GM19035 (cell line): ENCODE results near the gene BRMS1.
"Not testable (repeated sequence)": the region's sequence is repeated elsewhere in the genome, so short reads cannot be mapped to it uniquely, and the experiment has no call there.

Source experiments
- ATAC-seq: cut with Tn5 transposase; IDR thresholded peaks from one replicate; pipeline ENCODE4 v1.9.1; 2021; ENCODE audit not compliant: unreplicated experiment

BRMS1 gene

DNA sequence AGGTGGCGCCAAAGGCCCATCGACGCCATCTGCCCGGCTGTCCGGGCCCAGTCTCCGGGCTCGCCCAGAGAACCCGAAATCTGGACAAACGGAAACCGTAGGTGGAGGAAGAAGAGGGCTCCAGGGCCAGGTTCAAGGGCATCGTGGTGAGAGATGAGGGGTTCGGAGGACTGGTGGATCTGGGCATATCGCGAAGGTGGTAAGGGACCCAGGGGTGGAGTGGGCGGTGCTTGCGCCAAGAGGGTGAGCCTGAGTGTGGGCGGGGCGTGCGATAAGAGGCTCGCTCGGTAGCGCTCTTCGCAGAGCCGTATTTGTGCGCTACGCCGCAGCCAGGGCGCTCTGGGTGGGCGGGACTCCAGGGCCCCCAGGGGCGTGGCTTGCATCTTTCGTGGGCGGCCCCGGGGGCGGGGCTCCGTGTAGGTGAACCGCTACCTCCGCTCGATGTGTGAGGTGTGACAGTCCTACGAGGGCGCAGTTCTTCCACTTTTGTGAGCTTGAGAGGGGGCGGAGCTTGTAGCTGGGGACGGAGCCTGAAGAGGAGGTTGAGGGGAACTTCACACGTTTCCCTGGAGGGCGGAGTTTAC, 32.8 kb downstream of the BRMS1 start:
- peak; percentile 69 for ATAC-seq

- no peak for ATAC-seq
Observed at GRCh38 chr11:66311470-66311964, 33.4 kb downstream of the BRMS1 start.

DNA sequence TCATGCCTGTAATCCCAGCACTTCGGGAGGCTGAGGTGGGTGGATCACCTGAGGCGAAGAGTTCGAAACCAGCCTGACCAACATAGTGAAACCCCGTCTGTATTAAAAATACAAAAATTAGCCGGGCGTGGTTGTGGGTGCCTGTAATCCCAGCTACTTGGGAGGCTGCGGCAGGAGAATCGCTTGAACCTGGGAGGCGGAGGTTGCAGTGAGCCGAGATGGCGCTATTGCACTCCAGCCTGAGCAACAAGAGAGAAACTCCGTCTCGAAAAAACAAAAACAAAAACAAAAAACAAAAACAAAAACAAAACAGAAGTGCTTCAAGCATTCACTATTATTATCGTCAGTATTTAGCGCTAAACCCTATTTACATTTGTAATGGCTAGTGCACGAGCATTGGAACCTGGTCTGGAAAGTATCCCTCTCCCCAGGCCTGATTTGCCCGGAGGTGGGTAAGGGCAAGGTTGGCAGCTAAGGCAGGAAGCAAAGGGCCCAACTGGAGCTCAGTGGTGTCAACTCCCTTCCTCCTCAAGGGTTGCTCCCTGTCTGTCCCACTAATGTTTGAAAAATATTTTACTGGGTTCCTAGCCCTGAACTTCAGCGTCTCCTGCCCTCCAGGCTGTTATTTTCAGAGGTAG, 34.0 kb downstream of the BRMS1 start:
- ATAC-seq = not testable (repeated sequence)

DNA sequence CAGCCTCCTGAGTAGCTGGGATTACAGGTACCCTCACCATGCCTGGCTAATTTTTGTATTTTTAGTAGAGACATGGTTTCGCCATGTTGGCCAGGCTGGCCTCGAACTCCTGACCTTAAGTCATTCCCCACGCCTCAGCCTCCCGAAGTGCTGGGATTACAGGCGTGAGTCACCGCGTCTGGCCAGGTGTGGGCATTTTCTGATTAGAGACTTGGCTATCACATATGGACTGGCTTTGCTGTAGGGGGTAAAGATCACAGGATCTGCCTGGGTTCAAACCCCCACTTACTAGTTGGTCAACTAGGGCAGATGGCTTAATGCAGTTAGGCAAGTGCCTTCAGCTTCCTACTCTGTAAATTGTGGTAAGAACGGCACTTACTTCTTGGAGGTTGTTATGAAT, 34.6 kb downstream of the BRMS1 start:
- ATAC-seq = no peak

GRCh38 chr11:66309475-66309874, 35.4 kb downstream of the BRMS1 start:
- ATAC-seq = no peak

GRCh38 chr11:66302656-66303055, 42.2 kb downstream of the BRMS1 start:
- no peak for ATAC-seq

- ATAC-seq = no peak
Observed at GRCh38 chr11:66299186-66299585, 45.7 kb downstream of the BRMS1 start.

DNA sequence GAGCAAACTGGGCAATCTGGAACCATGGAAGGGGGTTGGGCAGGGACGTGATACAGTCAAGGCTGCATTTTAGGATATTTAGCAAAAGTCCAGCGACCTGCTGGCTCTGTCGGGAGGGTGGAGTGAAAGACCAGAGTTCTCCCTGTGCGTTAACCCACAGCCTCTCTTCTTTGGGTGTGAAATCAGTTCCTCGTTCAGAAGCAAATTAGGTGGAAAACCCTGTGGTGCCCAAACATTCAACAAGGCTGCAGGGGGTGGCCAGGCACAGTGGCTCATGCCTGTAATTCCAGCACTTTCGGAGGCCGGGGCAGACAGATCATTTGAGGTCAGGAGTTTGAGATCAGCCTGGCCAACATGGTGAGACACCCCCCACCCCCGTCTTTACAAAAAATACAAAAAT, 47.3 kb downstream of the BRMS1 start:
- no peak for ATAC-seq

GRCh38 chr11:66294626-66295620, 50.0 kb downstream of the BRMS1 start:
- no peak for ATAC-seq

DNA sequence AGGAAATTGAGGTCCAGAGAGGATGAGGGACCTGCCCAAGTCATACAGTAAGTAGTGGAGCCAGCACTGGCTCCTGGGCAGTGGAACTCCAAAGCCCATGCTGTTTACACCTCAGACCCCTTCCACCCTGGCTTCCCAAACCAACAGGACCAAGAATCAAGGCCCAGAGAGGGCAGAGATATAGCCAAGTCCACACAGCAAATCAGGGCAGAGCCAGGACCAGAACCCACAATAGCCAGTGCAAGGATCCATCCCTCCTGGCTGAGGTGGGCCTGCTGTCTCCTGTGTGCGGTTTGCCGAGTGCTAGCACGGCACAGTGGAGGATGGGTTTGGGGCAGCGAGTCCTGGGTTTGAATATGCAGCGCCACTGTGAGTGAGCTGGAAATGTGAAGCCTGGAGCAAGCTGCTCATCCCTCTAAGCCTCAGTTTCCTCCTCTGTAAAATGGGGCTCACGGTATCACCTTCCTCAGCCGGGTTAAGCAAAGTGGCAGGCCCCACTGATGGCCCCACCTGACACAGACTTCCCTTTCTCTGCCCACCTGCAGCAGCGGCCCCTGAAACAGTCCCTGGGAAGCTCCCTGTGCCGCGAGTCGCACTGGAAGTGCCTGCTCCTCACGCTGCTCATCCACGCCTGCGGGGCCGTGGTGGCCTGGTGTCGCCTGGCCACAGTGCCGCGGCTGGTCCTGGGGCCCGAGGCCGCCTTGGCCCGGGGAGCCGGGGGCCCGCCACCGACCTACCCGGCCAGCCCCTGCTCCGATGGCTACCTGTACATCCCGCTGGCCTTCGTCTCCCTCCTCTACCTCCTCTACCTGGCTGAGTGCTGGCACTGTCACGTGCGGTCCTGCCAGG, 50.9 kb downstream of the BRMS1 start:
- ATAC-seq = no peak

DNA sequence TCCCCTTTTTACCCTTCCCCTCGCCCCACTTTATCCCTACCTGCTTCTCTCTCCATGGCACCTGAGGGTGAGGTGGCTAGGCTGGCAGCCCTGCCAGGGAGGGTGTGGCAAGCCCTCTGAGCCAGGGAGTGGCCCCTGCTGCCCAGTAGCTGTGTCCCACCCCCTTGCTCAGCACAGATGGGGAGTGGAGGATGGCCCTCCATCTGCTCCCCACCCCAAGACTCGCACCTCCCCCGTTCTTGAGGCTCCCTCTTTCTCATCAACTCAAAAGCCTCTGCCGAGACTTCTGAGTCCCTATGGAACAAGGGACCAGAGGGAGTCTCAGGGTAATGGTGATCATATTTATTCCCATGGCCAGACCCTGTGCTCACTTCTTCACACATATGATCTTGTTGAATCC, 51.6 kb downstream of the BRMS1 start:
- ATAC-seq = no peak

- ATAC-seq = no peak
Observed at GRCh38 chr11:66292543-66293332, 52.2 kb downstream of the BRMS1 start.

DNA sequence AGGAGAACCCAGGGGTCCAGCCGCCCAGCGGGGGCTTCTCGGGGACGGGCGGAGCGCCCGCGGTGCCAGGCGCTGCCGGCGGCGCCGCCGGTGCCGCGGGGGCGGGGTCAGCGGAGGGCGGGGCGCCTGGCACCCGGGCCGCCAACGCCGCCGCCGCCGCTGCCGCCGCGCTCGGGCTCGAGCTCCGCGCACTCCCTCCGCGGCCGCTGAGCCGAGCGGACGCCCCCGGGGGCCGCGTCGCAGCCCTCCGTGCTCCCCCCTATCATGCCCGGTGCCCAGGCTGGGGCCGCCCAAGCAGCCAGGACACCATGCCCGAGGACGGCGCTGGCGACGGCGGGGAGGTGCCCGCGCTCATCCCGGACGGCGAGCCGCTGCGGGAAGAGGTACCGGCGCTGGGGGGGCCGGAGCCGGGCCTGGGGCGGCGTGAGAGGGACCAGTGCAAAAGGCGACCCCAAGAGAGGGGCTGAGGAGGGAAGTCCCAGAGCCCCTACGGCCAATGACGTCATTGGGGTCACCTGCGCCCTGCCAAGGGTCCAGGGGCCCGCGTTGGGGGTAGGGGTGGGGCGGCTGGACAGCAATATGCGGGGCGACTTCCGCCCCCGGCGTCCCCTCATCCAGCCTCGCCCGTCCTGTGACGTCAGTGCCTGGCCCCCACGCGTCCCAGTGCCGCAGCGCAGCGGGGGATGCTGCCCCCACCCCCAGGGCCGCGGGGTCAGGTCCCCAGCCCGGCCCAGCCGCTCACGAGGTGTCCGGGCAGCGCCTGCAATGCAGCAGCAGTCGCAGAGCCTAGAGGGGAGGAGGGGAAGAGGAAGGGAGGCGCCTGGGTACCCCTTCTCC, 53.0 kb downstream of the BRMS1 start, which contains the start of gene TMEM151A:
Gene TMEM151A, plus strand, starts transcription at position 189 of the 837 bp plus-strand sequence. Its CDS starts 120 bp downstream, at position 309.
- no peak for ATAC-seq

- ATAC-seq = no peak
Observed at GRCh38 chr11:66291303-66291705, 53.6 kb downstream of the BRMS1 start.

DNA sequence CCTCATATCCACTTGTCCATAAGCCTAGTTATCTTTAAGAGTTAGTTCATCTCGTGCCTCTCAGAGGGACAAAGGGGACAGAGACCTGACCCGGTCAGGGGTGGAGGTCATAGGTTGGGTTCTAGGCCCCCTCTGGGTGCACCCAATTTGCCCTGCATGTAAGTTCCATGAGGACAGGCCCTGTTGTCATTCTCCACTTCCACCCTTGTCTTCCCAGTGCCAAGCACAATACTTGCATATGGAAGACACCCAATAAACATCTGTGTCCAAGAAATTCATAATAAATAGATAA, 54.6 kb downstream of the BRMS1 start:
- ATAC-seq = no peak

GRCh38 chr11:66289548-66290329, 55.2 kb downstream of the BRMS1 start:
- ATAC-seq = peak; percentile 42

- peak; percentile 91 for ATAC-seq
Observed at GRCh38 chr11:66288671-66289547, 56.0 kb downstream of the BRMS1 start, which contains the start of gene YIF1A. Gene YIF1A (minus strand): TSS chr11:66289143. CDS start chr11:66288985, 158 bp downstream.
